Esophagus muscularis mucosa (tissue), 4 donors: ENCODE data around the gene HECTD4.

ENCODE experiments used
- EP300 ChIP-seq: sonication (generic); formaldehyde crosslinking; IDR thresholded peaks from one replicate; pipeline ENCODE4 v1.6.1; 2017; ENCODE audit warnings: antibody characterized with exemption
- POLR2A ChIP-seq: fragments of 450-650 bp; IDR thresholded peaks from one replicate; pipeline ENCODE4 v1.6.1; 2017; ENCODE audit warnings: antibody characterized with exemption, moderate library complexity, mild to moderate bottlenecking, low read depth
- POLR2AphosphoS5 ChIP-seq, 2 donors: sonication (generic); formaldehyde crosslinking; IDR thresholded peaks; one replicate each; pipeline ENCODE4 v1.6.1; 2017; ENCODE audit warnings: antibody characterized with exemption in 2 of 2
- TF ChIP-seq, protein P1 (sequence below), 3 experiments: fragments of 200-600 bp in 2 of 3; fragments of 450-650 bp in 1 of 3; sonication (generic) in 2 of 3; IDR thresholded peaks; one replicate each; pipeline ENCODE4 v1.5.1; 2017 to 2019; ENCODE audit warnings: antibody characterized with exemption in 3 of 3, mild to moderate bottlenecking in 2 of 3, moderate library complexity in 1 of 3

DNA sequence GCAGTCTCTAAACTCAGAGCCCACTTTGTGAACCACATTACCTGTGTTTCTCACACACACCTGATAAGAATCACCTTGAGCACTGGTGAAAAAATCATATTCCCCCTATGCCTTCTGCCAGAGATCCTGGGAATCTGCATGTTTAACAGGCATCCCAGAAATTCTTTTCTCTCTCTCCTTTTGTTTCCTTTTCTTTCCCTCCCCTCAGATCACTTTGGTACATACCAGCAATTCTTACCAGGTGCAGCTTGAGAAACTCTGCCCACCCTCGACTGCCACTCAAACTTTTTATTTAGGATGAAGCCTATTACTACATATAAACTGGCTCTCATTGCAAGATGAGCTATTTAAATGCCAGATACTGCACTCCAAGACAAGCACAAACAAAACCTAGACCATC lies 36.0 kb downstream of the HECTD4 start:
- TF ChIP-seq POLR2A (no peak), POLR2AphosphoS5 (IDR thresholded peaks at IDR 0.05) (no peak), EP300 (no peak)
- TF ChIP-seq, protein P1, sequence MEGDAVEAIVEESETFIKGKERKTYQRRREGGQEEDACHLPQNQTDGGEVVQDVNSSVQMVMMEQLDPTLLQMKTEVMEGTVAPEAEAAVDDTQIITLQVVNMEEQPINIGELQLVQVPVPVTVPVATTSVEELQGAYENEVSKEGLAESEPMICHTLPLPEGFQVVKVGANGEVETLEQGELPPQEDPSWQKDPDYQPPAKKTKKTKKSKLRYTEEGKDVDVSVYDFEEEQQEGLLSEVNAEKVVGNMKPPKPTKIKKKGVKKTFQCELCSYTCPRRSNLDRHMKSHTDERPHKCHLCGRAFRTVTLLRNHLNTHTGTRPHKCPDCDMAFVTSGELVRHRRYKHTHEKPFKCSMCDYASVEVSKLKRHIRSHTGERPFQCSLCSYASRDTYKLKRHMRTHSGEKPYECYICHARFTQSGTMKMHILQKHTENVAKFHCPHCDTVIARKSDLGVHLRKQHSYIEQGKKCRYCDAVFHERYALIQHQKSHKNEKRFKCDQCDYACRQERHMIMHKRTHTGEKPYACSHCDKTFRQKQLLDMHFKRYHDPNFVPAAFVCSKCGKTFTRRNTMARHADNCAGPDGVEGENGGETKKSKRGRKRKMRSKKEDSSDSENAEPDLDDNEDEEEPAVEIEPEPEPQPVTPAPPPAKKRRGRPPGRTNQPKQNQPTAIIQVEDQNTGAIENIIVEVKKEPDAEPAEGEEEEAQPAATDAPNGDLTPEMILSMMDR (IDR thresholded peaks at IDR 0.05), result no peak
